K562 (cell line): ENCODE measurements around the gene GOLPH3. TPM values are rescaled to one million over a fixed set of nuclear protein-coding genes. Genes with fewer than 3 reads are reported as not detected.
A peak's percentile ranks its signal among the peaks of the same experiment; 100 is the strongest.

ENCODE experiments used
- ATAC-seq: fragments of 200-7000 bp; cut with Tn5 transposase; 3 replicates; pipeline ENCODE4 v1.9.1; 2020; ENCODE audit warnings: moderate library complexity
- BruUV-seq: library from RNA; stranded (reverse); fragments of 400-500 nt; replicated peaks from 2 replicates; lab custom pipeline; 2021; lab: Mats Ljungman, UMichigan
- CTCF ChIA-PET: fragments of 300-600 bp; formaldehyde crosslinking; extraction: SDS; loops from one replicate; lab custom pipeline; 2021; ENCODE audit warnings: low intra/inter-chr PET ratio; lab: Yijun Ruan, JAX
- POLR2A ChIA-PET: fragments of 300-600, 350-650 bp; sonication (Branson Sonifier 250); formaldehyde crosslinking; extraction: SDS; loops from one replicate; lab custom pipeline; 2021; ENCODE audit warnings: antibody characterized with exemption, inconsistent platforms; lab: Yijun Ruan, JAX
- DNase-seq, 4 experiments: peaks; one replicate each; pipeline versions ENCODE4 v3.0.0 to v3.0.0-alpha.2; 2011 to 2018; ENCODE audit warnings: low spot score in 3 of 4, mixed read lengths in 3 of 4; ENCODE audit errors: extremely low read depth in 1 of 4
- FAIRE-seq: peaks from 2 replicates; lab custom pipeline; 2011; peaks lifted over from hg19 to GRCh38; lab: Jason Lieb, UNC
- H2AFZ ChIP-seq: 2 replicates; pipeline ENCODE4 v1.6.0; 2011; ENCODE audit warnings: low read depth, low read length, control low read depth, inconsistent platforms
- H3K27ac ChIP-seq: fragments of 200-600 bp; 3 replicates; pipeline ENCODE4 v1.8.0; 2011; ENCODE audit warnings: low read depth, mild to moderate bottlenecking, control low read depth, inconsistent platforms, low read length, moderate library complexity, mixed read lengths; ENCODE audit errors: extremely low read depth
- H3K27me3 ChIP-seq, 2 experiments: fragments of 300-600 bp in 1 of 2; 2 replicates in 1 of 2; 3 replicates in 1 of 2; pipeline versions ENCODE4 v1.6.0 to v1.8.0; 2011; ENCODE audit warnings: inconsistent platforms in 2 of 2, low read length in 2 of 2, mild to moderate bottlenecking in 1 of 2, mixed read lengths in 1 of 2, moderate library complexity in 1 of 2; ENCODE audit not compliant: control insufficient read depth in 2 of 2, insufficient read depth in 2 of 2
- H3K36me3 ChIP-seq: fragments of 300-600 bp; 3 replicates; pipeline ENCODE4 v1.8.0; 2011; ENCODE audit warnings: mild to moderate bottlenecking, low read length, inconsistent platforms; ENCODE audit not compliant: control insufficient read depth, insufficient read depth
- H3K4me1 ChIP-seq, 2 experiments: fragments of 200-600 bp in 1 of 2; replicated peaks in 1 of 2; 2 replicates in 1 of 2; 3 replicates in 1 of 2; pipeline versions ENCODE4 v1.5.1 to v1.8.0; 2011; ENCODE audit warnings: inconsistent platforms in 2 of 2, low read length in 2 of 2, mild to moderate bottlenecking in 1 of 2, mixed read lengths in 1 of 2, moderate library complexity in 1 of 2; ENCODE audit not compliant: control insufficient read depth in 2 of 2, insufficient read depth in 2 of 2
- H3K4me2 ChIP-seq: 2 replicates; pipeline ENCODE4 v1.6.1; 2011; ENCODE audit warnings: low read length, control low read depth, inconsistent platforms, mixed read lengths; ENCODE audit not compliant: insufficient read depth
- H3K4me3 ChIP-seq: fragments of 200-600 bp; sonication (generic), shearing (Covaris generic); 2 replicates; pipeline ENCODE4 v1.5.1; 2016; ENCODE audit warnings: control low read depth, inconsistent platforms
- H3K79me2 ChIP-seq: fragments of 200-600 bp; 3 replicates; pipeline ENCODE4 v1.8.0; 2011; ENCODE audit warnings: low read length, inconsistent platforms; ENCODE audit not compliant: control insufficient read depth, insufficient read depth
- H3K9ac ChIP-seq, 2 experiments: 2 replicates each; pipeline versions ENCODE4 v1.6.0 to v1.6.1; 2011; ENCODE audit warnings: low read depth in 2 of 2, low read length in 2 of 2, control low read depth in 1 of 2, inconsistent platforms in 1 of 2, mild to moderate bottlenecking in 1 of 2, mixed read lengths in 1 of 2; ENCODE audit not compliant: insufficient read depth in 1 of 2
- H3K9me1 ChIP-seq: one replicate; pipeline ENCODE4 v1.6.0; 2011; ENCODE audit warnings: inconsistent platforms, mild to moderate bottlenecking, low read length, moderate library complexity; ENCODE audit not compliant: control insufficient read depth, insufficient read depth
- H3K9me3 ChIP-seq: replicated peaks from 2 replicates; pipeline ENCODE4 v1.5.1; 2011; ENCODE audit warnings: low read depth, low read length, inconsistent platforms; ENCODE audit not compliant: control insufficient read depth, insufficient read depth
- H4K20me1 ChIP-seq: replicated peaks from 2 replicates; pipeline ENCODE4 v1.6.1; 2011; ENCODE audit warnings: low read length, inconsistent platforms, mixed read lengths; ENCODE audit not compliant: control insufficient read depth, insufficient read depth
- STAG1 ChIP-seq: sonication (generic); formaldehyde crosslinking; IDR thresholded peaks from 2 replicates; pipeline ENCODE4 v1.5.0; 2020; ENCODE audit warnings: missing genetic modification reagents, borderline replicate concordance
- TCF7 ChIP-seq: sonication (generic); IDR thresholded peaks from 2 replicates; pipeline ENCODE4 v1.6.1; 2016; ENCODE audit warnings: antibody characterized with exemption, borderline replicate concordance
- ZBTB40 ChIP-seq, 2 experiments: fragments of 450-650 bp in 1 of 2; sonication (generic) in 1 of 2; formaldehyde crosslinking in 1 of 2; IDR thresholded peaks; 2 replicates each; pipeline versions ENCODE4 v1.7.1 to v1.9.0; 2016 to 2022; ENCODE audit warnings: inconsistent platforms in 1 of 2, mild to moderate bottlenecking in 1 of 2, missing genetic modification reagents in 1 of 2
- WGBS: fragments of 100-300 bp; shearing (Covaris generic); methylation state at CpG from one replicate; pipeline ENCODE4 v1.1.6; 2016; ENCODE audit warnings: low coverage, mixed read lengths; ENCODE audit not compliant: insufficient coverage; ENCODE audit errors: missing lambda C conversion rate; 5-methylcytosine and 5-hydroxymethylcytosine counted together
- in situ Hi-C: fragments of 300-500 bp; cut with MboI; formaldehyde crosslinking; loops from 4 replicates; pipeline ENCODE4 v1.15.0; 2018; ENCODE audit warnings: inconsistent platforms, mixed read lengths
- intact Hi-C: fragments of 100-400 bp; cut with micrococcal nuclease; formaldehyde crosslinking; loops from 2 replicates; pipeline ENCODE4 v1.14.2; 2022
- polyA plus RNA-seq, 8 experiments: library from polyadenylated mRNA; depleted of rRNA in 4 of 8; stranded (reverse) in 5 of 8; unstranded in 3 of 8; fragments of >200 nt; fragmentation: Nextera tagmentation in 2 of 8; fragmentation: Illumina TruSeq in 1 of 8; extraction: Ambion mirVana in 2 of 8; extraction: Trizol in 1 of 8; gene quantifications; 2 replicates each; pipeline versions ENCODE4 v1.2.1 to v1.2.3, GENCODE V29; 2011 to 2014; ENCODE audit warnings: inconsistent platforms in 1 of 8, missing spikeins in 1 of 8
- total RNA-seq, 7 experiments: library from RNA; depleted of rRNA in 6 of 7; stranded (reverse); fragments of >200 nt in 6 of 7; fragmentation: Illumina TruSeq in 2 of 7; extraction: Trizol in 2 of 7; gene quantifications; 2 replicates each; pipeline versions ENCODE4 v1.2.1 to v1.2.3, GENCODE V29; 2011 to 2021; ENCODE audit warnings: low replicate concordance in 1 of 7

Gene GOLPH3
- total and polyA plus RNA-seq, 9 of the 15 experiments (the other 6 are each of a cell fraction or from before 2014, with no cell fraction given) = 18.8 to 94.6 (median 55.1) TPM

- H3K9me3 ChIP-seq = no peaks in the 10 kb centered on the region
- no peak overlapping the region for H3K4me3 ChIP-seq
- peaks cover 87% of the 10 kb centered on the region for H3K36me3 ChIP-seq
- H3K9me1 ChIP-seq = no peaks in the 10 kb centered on the region
- H3K27ac ChIP-seq = no peak overlapping the region
- intact Hi-C loops = no loop called here
- DNase-seq (no peak), FAIRE-seq (no peak), ATAC-seq (no peak)
- no peaks in the 10 kb centered on the region for H4K20me1 ChIP-seq
- TF ChIP-seq STAG1 = no peak
- no peak for TF ChIP-seq TCF7
- peak; percentile 90 for TF ChIP-seq ZBTB40 (IDR thresholded peaks at IDR 0.05)
- TF ChIP-seq ZBTB40 (CRISPR knock-in tag; IDR thresholded peaks at IDR 0.05) = no peak
- CTCF ChIA-PET = no interaction called here
- BruUV-seq = no TSS peak
- no peak overlapping the region for H2AFZ ChIP-seq
- H3K4me1 ChIP-seq = no peaks in the 10 kb centered on the region
- 83% methylated on average over 6 of the region's 6 CpGs for WGBS
- no peak overlapping the region for H3K4me2 ChIP-seq
- POLR2A ChIA-PET = interaction anchor here (1.4 kb wide), 1 partner anchor 16 kb away, joined by 3 read pairs; no protein-coding TSS in a partner anchor
- H3K27me3 ChIP-seq = no peaks in the 10 kb centered on the region
- peaks cover 46% of the 10 kb centered on the region for H3K79me2 ChIP-seq
- in situ Hi-C loops = no loop called here
- no peak overlapping the region for H3K9ac ChIP-seq
These were observed 50.0 kb downstream of the GOLPH3 start for GRCh38 chr5:32123889-32124676.
